Measurements from ENCODE around the gene CLIP2. TPM values are rescaled to one million over a fixed set of nuclear protein-coding genes. Genes with fewer than 3 reads are reported as not detected.

Gene CLIP2
- total and polyA plus RNA-seq, 2 of the 8 experiments (the other 6 are each of a cell fraction or from before 2014, with no cell fraction given), result 8.3 to 41.5 TPM

- no peak for TF ChIP-seq CTBP2 (IDR thresholded peaks at IDR 0.05; ENCODE audit: borderline replicate concordance, insufficient read depth, insufficient read length, low read length)
- TF ChIP-seq HDAC2 (IDR thresholded peaks at IDR 0.05; ENCODE audit: borderline replicate concordance in 1 of 2, low read depth in 2 of 2, low read length in 2 of 2), result no peak
- no peak for TF ChIP-seq TEAD4 (IDR thresholded peaks at IDR 0.05; ENCODE audit: low read depth, low read length)
- TF ChIP-seq PHF8 (conservative IDR thresholded peaks at IDR 0.05; ENCODE audit: low read depth, low read length), result no peak
- no peak for TF ChIP-seq SP2 (IDR thresholded peaks at IDR 0.05; ENCODE audit: low read length)
Observed at GRCh38 chr7:74324531-74325209, 35.5 kb downstream of the CLIP2 start (continued).
